Measurements from ENCODE around the gene ANGPTL3. TPM values are rescaled to one million over a fixed set of nuclear protein-coding genes. Genes with fewer than 3 reads are reported as not detected.

ANGPTL3 gene
- total RNA-seq, 1 donor from 2014 or later, result 0.06 TPM

GRCh38 chr1:62625415-62625814 lies 28.1 kb downstream of the ANGPTL3 start:
- DNase-seq (ENCODE audit: low spot score), result no peak

GRCh38 chr1:62628506-62628905 lies 31.2 kb downstream of the ANGPTL3 start:
- no peak for DNase-seq (ENCODE audit: low spot score)

- no peak for DNase-seq (ENCODE audit: low spot score)
These were observed 40.2 kb downstream of the ANGPTL3 start for GRCh38 chr1:62637392-62638105.

- no peak for DNase-seq (ENCODE audit: low spot score)
These were observed 46.0 kb downstream of the ANGPTL3 start for GRCh38 chr1:62643283-62643682.

- no peak for DNase-seq (ENCODE audit: low spot score)
These were observed 55.1 kb downstream of the ANGPTL3 start for GRCh38 chr1:62652387-62652786.

GRCh38 chr1:62654744-62655143 lies 57.4 kb downstream of the ANGPTL3 start:
- DNase-seq (ENCODE audit: low spot score), result no peak

Other genes starting within 250 kb of the ANGPTL3 start
- 18.6 TPM for gene USP1, start 160.5 kb upstream of the ANGPTL3 start, total RNA-seq
- gene DOCK7, start 90.9 kb downstream of the ANGPTL3 start, total RNA-seq, result 25.0 TPM
- gene ATG4C, start 186.6 kb downstream of the ANGPTL3 start, total RNA-seq, result 12.9 TPM

Data from mucosa of gallbladder (tissue), 1 donor.